Activated T-cell treated with anti-CD3 and anti-CD28 coated beads, Interleukin-2, amount 50 U/mL, for 48 hours (primary cell): ENCODE data around the gene PSTK.

ENCODE experiments used
- DNase-seq, 2 experiments: peaks; one replicate each; pipeline ENCODE4 v3.0.0-alpha.2; 2020

Gene PSTK, protein sequence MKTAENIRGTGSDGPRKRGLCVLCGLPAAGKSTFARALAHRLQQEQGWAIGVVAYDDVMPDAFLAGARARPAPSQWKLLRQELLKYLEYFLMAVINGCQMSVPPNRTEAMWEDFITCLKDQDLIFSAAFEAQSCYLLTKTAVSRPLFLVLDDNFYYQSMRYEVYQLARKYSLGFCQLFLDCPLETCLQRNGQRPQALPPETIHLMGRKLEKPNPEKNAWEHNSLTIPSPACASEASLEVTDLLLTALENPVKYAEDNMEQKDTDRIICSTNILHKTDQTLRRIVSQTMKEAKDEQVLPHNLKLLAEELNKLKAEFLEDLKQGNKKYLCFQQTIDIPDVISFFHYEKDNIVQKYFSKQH

DNA sequence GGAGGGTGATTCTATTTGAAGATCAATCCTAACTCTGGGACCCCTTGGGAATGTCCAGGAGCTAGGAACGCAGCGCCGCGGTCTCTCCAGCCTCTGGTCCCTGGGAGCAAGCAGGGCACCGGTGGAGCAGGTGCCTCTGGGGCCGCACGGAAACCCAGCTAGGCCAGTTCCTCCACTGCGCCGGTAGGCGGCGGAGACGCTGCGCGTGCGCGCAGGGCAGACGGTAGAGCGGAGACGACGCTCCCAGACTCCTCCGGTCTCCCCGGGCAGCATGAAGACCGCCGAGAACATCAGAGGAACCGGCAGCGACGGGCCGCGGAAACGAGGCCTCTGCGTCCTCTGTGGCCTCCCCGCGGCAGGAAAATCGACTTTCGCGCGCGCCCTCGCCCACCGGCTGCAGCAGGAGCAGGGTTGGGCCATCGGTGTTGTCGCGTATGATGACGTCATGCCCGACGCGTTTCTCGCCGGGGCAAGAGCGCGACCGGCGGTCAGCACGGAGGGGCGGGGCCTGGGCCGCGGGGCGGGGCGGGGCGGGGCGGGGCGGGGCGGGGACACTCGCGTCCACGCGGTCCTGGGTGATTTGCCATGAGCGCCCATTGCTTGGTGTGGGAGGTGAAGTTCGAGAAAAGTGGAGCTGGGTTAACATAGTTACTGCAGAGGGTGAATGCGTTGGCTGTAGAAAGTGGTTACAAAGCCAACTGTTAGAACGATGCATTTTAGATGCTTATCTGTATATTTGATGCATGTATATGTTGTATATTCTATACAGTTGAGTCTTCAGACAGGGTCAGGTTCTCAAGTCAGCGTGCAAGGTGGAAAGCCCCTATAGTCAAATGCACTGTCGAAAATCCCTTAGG is at the start of gene PSTK:
PSTK (plus strand) TSS at position 193 of the 857 bp plus-strand sequence; CDS start at position 272, 79 bp downstream.
- DNase-seq = peak; percentile 89 to 92

DNA sequence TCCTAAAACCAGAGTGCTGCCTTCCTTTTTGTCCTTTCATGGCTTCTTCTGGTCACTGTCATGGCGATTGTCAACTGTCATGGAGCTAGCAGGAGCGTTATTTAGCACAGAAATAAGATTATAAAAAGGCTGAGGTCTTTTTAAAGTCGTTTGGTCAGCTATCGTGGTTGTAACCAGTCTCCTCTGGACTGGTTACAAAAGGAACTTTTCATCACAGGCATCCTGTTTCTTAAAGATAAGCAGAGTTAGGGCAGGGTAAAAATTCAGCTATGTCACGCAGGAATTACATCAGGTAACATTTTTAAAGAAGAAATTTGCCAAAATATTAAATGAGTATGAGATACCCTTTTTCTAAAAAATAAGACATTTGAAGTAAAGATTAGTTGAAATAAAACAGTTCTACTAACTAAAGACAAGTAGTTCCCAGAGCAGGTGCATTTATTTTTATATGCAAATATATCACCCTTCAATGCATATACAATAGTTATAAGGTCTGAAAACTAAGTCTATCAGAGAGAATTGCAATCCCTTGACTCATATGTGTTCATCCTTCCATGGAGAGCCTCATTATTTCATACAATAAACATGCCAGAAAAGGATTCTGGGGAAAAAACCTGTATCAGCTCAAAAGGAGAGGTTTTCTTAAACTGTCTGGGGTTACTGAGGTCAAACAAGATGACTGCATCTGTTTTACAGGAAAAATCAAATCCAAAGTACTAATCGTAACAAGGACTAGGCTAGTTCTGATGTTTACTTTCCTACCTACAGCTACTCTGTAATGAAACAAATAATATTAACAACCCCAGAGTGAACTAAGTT is 48.9 kb upstream of the PSTK start:
- no peak for DNase-seq

DNA sequence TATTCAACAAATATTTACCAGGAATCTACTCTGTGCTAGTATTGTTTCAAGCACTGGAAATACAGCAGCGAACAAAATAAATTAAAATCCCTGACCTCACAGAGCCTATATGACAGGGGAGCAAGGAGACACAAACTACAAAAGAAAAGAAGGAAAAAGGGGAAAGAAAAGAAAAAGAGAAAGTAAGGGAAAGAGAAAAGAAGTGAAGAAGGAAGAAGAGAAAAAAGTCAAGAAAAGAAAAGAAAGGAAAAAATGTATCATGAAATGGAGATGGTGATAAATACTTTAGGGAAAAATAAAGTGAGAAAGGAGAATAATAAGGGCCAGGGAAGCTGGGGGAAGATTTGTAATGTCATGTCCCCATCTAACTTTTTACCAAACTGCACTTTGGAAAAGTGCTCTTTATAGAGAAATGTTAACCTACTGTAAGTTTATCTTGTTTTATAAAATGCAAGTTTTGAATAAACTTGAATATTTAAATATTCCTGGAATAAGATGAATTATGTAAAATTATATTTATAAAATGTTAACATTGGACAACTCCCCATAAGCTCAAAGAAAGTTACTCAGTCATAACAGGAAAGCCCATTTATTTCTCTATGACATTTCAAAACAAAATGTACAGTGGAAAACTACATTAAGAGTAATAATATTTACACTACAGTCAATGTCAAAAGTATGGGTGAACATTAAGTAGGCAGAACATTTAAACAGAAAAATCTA is 40.9 kb upstream of the PSTK start:
- DNase-seq = no peak

DNA sequence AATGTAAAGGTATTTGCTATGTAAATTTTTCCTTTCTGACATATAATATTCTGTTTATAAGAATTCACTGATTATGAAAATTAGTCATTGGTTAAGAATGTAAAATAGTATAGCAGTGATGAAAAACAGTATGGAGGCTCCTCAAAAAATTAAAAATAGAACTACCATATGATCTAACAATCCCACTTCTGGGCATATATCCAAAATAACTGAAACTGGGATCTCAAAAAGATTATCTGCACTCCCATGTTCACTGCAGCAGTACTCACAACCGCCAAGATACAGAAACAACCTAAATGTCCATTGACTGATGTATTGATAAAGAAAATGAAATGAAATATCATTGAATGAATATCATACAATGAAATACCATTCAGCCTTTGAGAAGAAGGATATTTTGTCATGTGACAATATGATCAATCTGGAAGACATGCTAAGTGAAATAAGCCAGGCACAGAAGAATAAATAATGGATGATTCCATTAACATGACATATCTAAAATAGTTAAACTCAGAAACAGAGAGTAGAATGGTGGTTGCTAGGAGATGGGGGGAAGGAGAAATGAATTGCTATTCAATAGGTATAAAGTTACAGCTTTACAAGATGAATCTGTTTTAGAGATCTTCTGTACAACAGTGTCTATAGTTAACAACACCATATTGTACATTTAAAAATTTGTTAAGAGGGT is 40.2 kb upstream of the PSTK start:
- no peak for DNase-seq

DNA sequence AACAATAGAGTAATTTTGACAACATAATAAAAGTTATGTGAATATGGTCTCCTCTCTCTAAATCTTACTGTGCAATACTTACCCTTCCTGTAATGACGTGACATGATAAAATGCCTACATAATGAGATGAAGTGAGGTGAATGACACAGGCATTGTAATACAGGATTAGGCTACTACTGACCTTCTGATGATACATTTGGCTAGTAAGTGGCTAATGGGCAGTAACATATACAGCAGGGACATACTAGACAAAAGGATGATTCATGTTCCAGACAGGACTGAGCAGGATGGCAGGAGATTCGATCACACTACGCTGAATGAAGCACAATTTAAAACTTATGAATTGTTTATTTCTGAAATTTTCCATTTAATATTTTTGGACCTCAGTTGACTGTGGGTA is 30.9 kb upstream of the PSTK start:
- no peak for DNase-seq

DNA sequence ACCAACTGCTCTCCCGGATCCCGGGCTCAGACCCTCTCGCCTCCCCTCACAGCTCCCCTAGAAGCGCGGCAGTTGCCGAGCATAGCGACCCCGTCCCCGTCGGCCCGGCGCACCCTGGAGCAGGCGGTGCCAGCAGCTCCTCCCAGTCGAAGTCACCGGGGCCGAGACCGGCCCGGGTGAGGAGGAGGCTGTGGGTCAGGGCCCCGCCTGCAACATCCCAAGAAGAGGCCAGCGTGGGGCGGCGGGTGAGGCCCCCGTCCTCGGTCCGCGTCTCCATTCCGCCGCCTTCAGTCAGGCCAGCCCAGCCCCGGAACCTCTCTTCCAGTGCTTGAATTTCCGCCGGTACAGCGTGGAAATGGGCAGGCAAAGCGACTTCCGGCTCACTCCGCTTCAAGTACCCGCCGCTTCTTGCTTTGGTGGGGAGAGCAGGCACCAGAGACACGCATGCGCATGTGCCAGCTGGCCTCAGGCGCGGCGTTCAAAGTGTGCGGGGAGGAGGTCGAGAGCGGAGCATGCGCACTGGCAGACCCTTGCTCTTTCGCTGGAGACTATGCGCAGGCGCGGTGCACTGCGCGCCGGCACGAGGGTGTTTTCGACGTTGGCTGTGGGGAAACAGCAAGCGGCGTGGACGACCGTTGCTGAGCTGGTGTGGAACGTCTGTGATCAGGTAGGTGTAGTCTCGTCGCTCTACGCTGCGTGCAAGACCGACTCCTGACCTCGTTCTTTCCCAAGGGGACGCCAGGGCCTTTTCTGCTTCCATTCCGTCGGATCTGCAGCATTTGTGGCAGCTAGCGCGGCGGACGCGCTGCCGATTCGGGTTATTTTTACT is 26.1 kb upstream of the PSTK start, which contains the start of gene C10orf88:
C10orf88 (minus strand) TSS at position 326 of the 829 bp plus-strand sequence; CDS start at position 277, 49 bp downstream.
- peak; percentile 95 to 97 for DNase-seq

DNA sequence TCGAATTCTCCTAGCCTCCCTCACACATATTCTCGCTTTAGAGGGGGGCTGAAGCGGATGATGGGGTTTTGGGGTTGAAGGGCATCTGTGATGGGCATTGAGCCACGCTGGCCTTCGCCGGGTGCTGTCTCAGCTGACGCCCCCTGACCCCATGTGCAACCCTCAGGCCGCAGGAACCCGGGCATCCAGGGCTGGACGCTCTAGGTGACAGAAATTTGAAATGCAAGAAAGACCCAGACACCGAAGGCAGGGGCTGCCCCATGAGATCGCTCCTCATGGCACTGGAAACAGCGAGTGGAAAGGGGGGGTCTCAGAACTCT is 25.5 kb upstream of the PSTK start:
- no peak for DNase-seq

DNA sequence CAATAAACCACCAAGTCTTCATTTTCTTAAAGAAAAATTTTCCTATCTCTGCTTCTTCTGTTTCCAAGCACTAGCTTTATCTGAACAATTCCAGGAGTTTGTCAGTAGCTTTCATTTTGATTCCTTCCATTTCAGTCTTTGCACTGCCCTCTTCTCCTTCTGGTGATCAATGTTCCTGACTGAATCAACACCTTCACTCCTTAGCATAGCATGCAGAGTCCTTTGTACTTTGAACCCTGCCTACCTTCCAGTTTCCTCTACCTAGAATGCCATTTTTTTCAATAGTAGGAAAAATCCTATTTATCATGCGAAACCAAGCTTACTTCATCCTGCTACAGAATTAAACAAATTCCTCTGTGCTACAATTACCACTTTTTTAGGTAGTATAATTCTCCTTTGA is 24.3 kb upstream of the PSTK start:
- DNase-seq = no peak

DNA sequence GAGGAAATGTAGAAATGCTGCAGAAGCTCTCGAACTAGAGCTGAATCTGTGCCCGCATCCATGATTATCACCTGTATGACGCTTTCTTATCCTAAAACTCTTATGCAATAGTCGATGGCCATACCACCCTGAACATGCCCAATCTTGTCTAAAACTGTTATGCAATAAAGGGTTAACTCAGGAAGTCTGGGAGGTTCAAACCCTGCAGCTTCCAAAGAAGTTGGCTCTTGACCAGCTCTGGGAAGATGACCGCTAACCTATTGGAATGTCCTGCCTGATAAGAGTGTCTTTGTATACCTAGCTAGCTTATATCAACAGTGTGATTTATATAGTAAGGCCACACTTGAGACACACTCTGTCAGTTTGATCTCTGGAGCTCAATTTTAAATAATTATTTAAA is 22.7 kb upstream of the PSTK start:
- no peak for DNase-seq

DNA sequence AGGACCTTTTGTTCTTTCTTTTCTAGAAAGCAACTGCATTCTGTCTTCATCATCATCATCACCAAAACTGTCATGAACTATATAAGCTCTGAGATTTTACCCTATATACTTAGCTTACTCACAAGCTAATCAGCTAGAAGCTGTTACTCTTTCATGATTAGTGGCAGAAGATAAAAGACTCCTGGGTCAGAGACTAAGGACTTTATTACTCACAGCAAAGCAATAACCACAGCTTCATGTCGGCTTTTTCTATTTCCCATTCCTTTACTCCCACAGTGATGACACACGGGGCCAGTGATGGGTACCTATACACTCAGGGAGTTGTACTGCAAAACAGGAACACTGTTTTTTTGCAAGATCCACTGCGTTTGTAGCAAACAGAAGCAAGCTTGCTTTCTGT is 17.8 kb upstream of the PSTK start:
- DNase-seq = no peak

DNA sequence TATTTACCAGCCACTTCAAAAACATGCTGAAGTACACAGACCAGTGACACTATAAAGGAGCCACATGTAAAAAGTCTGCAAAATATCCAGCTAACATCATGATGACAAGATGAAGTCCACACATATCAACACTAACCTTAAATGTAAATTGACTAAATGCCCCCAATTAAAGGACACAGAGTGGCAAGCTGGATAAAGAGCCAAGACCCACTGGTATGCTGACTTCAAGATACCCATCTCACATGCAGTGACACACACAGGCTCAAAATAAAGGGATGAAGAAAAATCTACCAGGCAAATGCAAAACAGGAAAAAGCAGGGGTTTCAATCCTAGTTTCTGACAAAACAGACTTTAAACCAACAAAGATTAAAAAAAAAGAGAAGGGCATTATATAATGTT is 13.3 kb upstream of the PSTK start:
- DNase-seq = no peak

DNA sequence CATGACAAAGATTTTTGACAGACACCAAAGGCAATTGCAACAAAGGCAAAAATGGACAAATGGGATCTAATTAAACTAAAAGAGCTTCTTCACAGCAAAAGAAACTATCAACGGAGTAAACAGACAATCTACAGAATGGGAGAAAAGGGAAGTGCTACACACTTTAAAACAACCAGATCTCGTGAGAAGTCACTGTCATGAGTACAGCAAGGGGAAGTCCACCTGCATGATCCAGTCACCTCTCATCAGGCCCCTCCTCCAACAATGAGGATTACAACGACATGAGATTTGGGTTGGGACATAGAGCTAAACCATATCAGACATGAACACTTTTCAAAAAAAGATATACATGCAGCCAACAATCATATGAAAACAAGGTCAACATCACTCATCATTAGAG is 11.5 kb upstream of the PSTK start:
- no peak for DNase-seq

DNA sequence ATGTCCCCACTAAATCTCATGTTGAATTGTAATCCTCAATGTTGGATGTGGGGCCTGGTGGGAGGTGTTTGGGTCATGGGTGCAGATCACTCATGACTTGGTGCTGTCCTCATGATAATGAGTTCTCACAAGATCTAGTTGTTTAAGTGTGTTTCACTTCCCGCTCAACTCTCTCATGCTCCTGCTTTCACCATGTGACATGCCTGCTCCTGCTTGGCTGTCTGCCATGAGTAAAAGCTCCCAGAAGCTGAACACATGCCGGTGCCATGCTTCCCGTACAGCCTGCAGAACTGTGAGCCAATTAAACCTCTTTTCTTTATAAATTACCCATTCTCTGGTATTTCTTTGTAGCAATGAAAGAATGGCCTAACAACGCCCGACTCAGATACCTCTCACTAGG is 6.2 kb upstream of the PSTK start:
- DNase-seq = no peak

DNA sequence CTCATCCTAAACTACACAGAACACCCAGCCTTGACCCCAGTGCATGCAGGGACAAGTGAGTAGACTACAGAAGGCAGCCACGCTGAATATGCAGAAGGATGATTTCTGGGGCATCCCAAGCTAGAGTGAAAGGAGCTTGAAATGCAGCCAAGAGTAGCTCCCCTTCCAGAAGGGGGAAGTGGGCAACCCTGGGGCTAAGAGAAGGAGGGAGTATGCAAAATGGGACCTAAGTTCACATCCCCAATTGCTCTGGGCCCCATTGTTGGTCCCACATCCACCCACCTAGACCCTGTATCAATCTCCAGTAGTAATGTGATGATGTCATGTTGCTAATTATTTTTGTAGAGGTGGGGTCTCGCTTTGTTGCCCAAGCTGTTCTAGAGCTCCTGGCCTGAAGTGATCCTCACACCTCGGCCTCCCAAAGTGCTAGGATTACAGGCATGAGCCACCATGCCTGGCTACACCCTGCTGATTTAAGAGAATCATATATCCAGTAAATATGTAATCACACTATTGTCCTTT is 5.6 kb upstream of the PSTK start:
- no peak for DNase-seq

DNA sequence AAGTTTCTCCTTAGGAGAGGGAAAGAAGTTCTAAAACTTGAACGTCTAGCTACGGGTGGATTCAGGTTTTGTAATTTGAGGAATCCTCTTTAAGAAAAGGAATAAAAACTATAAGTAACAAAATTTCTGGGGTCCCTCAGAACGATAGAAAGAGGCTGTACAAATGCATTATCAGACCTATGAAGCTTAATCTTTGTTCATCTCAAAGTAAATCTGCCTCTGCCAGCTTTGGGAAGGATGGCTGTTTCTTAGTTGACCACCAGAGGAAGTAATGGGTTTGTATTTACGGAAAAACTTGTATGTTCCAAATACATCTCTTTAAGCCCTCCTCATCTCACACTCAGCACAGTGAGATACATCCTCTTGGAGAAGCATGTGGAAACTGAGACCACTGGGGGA is 864 bp downstream of the PSTK start:
- DNase-seq = no peak

DNA sequence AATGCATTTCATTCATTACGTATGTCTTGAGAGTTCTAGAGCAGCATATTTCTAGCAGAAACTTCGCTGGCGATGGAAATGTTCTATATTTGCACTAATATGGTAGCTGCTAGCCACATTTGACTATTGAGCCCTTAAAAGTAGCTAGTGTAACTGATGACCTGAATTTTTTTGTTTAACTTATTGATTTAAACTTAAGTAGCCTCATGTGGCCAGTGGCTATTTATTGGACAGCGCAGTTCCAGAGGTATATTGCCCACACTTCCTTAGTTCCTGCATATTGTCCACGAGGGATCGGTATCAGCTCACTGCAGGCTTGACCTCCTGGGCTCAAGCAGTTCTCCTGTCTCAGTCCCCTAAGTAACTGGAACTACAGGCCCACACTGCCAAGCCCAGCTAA is 3.7 kb downstream of the PSTK start:
- DNase-seq = no peak

DNA sequence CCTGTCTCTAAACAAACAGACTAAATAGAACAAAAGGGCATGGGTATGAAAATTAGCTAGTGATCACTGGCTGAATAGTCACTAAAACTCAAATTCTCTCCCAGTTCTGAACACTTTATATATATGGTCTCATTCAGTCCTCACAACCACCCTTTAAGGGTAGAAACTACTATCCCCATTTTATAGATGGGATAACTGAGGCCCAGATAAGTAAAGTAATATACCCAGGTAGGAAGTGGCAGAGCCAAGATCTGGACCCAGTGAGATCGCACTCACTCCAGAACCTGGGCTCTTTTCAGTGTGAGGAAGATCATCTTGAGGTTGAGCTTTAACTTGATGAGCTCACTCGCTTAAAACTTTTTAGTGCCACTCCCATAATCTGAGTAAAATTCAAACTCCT is 4.5 kb downstream of the PSTK start:
- no peak for DNase-seq

DNA sequence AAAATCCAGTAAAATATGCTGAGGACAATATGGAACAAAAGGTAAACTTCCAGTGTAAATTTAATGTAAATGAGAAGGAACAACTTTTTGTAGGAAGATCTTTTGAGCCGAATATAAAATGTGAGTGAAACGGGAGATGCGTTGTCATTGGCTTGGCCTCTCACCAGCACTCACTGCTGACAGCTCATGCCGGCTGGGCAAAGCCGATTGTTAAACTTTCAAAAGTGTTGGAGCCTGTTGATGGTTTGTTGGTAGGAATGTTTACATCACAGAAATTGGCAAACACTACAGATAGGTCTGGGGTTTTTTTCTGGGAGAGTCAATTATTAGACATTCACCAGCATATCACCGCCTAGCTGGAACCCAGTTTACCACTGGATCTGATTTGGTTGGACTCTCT is 6.1 kb downstream of the PSTK start:
- DNase-seq = no peak

DNA sequence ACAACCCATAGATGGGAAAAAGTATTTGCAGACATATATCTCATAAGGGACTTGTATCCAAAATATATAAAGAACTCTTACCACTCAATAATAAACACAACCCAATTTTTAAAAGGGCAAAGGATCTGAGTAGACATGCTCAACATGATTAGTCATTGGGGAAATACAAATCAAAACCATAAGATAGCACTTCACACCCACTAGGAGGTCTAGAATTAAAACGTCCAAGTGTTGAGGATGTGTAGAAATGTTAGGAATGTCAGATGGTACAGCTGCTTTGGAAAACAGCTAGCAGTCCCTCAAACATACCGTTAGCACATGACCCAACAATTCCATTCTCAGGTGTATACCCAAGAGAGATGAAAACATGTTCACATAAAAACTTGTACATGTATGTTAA is 8.3 kb downstream of the PSTK start:
- DNase-seq = no peak

DNA sequence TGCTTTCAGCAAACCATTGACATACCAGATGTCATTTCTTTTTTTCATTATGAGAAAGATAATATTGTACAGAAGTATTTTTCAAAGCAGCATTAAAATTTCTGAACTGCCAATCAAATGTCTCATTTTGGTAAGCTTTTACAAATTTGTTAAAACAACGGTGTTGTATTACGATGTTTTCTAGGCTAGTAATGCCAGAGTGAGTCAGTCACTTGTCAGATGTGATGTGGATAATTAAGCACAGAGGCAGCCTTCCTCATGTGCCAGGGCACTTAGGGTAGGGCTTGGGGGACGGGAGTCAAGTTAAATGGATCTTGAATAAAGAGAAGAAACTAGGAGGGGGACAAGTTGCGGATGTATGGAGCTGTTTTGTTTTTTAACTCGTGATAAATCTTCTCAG is 10.1 kb downstream of the PSTK start:
- DNase-seq = no peak

DNA sequence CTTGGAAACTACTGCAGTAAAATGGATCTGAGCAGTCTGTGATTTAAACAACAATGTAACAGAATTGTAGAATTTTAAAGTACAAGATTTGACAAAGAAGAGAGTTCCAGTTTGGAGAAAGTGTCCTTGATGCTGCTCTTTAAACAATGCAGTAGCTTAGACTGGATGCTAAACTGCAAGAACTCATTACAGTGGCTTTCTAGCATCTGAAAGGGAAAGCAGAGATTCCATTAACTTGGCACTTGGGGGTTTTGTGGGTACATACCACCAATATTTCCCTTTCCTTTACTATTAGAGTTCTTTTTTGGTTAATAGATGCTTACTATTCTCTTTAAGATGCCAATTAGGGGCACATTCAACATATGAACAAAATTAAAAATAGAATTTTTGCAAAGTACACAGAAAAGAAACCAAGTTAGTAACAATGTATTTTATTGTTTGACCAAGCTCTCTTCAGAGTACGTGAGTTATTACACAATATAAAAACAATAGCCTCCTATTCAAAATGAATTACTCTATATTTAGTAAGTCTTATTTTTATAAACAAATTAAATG is 11.9 kb downstream of the PSTK start:
- DNase-seq = no peak
